ENCODE results near the gene RGS12.

DNA sequence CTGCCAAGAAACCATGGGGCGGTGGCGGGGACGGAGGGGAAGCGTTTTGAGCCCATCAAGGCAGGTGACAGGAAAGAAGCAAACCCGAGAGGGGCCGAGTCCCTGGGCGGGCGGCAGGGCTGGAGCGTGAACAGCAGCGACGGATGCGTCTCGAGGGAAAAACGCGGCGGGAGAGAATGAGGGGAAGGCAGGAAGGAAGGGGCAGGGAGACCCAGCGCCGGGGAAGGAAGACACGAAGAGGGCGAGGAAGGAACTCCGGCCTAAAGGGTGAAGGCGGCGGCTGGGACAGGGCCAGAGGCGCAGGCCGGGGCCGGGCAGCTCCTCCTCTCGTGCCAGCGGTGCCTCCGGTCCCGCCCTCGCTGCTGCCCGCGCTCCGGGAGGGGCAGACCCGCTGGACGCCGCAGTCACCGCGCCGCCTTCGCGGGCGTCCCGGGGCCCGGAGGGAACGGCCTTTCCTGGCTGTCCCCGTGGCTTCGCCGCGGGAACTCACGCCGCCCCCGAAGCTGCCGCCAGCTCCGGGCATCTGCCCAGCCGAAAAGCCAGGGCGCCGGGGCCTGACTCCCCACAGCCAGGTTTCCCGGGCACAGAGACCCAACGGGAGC, 751 bp upstream of the RGS12 start:
- no peak for TF ChIP-seq CTCF (IDR thresholded peaks at IDR 0.05; ENCODE audit: low read length)
- TF ChIP-seq EZH2 (IDR thresholded peaks at IDR 0.05; ENCODE audit: borderline replicate concordance, low read length) = no peak

Measured in OCI-LY1 (cell line).